Kidney capillary endothelial cell (primary cell): ENCODE results near the gene ERAP2.
"Not testable (repeated sequence)": the region's sequence is repeated elsewhere in the genome, so short reads cannot be mapped to it uniquely, and the experiment has no call there.

Source experiments
- DNase-seq: peaks from one replicate; pipeline ENCODE4 v3.0.0-alpha.2; 2018; ENCODE audit warnings: low spot score

ERAP2 gene

DNA sequence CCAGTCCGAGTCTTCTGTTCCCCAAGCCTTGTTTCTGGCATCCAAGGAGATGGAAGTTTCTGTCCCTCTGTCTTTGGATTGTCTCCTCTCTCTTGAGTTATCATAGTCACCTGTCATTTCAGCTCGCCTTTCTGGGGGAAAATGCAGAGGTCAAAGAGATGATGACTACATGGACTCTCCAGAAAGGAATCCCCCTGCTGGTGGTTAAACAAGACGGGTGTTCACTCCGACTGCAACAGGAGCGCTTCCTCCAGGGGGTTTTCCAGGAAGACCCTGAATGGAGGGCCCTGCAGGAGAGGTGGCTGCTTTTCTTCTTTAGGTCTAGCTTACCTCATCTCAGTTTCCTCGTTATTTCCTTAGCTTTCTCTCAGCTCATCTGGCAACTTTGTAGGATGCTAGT lies 25.1 kb downstream of the ERAP2 start:
- DNase-seq: no peak

DNA sequence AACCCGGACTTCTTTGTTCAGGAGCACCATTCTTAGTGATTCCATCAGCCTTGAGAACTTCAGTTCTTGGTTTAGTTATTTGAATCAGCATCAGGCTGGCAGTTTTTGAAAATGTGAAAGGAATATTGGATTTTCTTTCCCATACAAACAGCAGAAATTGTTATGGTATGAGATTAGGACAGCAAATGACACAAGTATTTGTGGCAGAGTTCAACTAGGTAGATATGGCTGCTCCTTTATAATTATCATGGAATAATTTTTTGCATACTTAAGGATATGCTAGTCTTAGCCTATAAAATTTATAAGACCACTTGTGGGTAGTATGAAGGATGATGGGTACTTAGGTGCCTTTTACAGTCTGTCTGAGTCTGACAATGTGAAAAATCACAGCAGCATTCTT lies 25.5 kb downstream of the ERAP2 start:
- DNase-seq: no peak

- no peak for DNase-seq
These were observed 26.6 kb downstream of the ERAP2 start for GRCh38 chr5:96902876-96903275.

DNA sequence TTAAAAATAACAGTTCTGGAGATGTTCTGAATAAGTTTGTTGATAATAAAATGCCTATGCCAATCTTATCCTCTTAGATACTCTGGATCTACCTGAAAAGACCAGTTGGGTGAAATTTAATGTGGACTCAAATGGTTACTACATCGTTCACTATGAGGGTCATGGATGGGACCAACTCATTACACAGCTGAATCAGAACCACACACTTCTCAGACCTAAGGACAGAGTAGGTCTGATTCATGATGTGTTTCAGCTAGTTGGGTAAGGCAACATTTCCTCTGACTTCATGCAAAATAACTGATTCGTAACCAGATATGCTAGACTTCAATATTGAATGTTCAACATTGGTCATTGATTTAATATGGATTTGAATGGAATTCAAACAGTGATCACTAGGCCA lies 27.0 kb downstream of the ERAP2 start:
- DNase-seq: no peak

- DNase-seq: no peak
These were observed 28.0 kb downstream of the ERAP2 start for GRCh38 chr5:96904054-96904931.

DNA sequence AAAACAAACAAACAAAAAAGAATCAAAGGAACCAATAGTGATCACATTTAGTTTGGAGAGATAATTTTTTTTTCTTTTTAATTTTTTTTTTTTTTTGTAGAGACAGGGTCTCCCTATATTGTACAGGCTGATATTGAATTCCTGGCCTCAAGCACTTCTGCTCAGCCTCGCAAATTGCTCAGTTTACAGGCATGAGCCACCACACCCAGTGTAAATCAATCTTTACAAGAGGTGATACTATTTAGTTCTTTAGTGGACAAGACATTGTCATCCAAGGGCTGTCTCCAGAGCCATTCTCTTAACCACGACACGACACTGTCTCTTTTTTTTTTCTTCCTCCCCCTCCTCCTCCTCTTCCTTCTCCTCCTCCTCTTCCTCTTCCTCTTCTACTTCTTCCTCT lies 29.6 kb downstream of the ERAP2 start:
- no peak for DNase-seq

- DNase-seq: no peak
These were observed 32.7 kb downstream of the ERAP2 start for GRCh38 chr5:96909003-96909402.

DNA sequence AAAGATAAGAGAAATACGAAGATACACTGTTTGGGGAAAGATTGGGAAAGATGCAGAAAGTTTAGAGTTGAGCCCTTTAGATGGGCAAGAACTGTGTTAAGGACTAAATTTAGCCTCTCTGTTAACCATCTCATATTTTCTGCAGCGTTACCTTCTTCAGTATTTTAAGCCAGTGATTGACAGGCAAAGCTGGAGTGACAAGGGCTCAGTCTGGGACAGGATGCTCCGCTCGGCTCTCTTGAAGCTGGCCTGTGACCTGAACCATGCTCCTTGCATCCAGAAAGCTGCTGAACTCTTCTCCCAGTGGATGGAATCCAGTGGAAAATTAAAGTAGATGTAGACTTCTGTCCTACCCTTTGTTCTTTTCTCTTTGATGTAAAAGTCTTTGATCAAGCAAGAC lies 33.1 kb downstream of the ERAP2 start:
- no peak for DNase-seq

- no peak for DNase-seq
These were observed 34.8 kb downstream of the ERAP2 start for GRCh38 chr5:96911139-96911538.

- DNase-seq: no peak
These were observed 36.9 kb downstream of the ERAP2 start for GRCh38 chr5:96913233-96913632.

GRCh38 chr5:96919754-96920197 lies 43.5 kb downstream of the ERAP2 start:
- no peak for DNase-seq

DNA sequence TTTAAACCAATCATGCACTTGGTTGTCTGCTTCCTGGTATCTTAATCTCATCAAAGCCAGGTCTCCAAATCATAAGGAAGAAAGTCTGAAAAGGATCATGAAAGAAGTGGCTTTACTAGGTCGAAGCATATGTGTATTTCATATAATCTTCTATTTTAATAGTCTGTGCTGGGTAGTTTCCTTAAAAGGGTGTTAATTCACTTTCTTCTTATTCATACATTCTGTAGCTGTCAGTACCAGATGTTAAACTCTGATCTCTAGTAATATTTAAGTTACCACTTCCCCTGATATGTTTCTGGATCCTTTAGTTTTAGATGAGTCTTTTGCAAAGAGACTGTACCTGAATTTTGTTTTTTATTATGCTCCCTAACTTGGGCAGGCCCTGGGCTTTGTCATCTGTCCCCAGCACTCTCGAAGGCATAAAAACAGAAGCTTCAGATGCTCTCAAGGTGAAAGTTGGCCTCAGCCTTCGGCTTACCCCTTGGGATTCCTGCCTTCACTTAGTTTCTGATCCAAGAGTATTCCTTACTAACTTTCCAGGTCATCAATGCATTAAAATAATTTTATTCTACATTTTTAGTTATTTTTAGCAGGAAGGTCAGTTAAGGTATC lies 44.5 kb downstream of the ERAP2 start:
- DNase-seq: no peak

DNA sequence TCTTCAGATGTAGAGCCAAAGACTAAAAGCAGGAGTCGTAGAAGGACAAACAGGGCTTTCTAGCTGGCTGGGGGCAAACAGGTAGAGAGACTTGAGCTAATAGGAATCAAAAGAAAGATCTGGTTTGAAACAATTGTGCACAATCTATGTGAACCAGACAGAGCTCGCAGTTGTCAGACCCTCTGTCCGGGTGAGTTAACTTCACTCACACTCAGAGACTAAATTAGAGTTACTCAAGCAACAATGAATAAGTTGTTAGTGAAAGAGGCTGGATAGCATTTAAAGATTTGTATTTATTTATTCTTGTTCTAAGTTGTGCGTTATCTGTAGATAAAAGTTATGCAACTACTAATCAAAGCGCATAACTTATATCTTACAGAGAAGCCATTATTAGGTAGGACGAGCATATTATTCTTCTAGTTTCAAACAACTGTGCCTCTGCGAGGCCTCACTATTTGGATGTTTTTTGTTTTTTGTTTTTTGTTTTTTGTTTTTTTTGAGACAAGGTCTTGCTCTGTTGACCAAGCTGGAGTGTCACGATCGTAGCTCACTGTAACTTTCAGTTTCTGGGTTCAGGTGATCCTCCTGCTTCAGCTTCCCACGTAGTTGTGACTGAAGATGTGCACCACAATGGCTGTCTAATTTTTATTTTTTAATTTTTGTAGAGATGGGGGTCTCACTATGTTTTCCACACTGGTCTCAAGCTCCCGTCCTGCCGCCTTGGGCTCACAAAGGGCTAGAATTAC lies 46.4 kb downstream of the ERAP2 start:
- no peak for DNase-seq

- DNase-seq: no peak
These were observed 47.7 kb downstream of the ERAP2 start for GRCh38 chr5:96924016-96924443.

- no peak for DNase-seq
These were observed 50.0 kb downstream of the ERAP2 start for GRCh38 chr5:96926276-96926675.

GRCh38 chr5:96927008-96927407 lies 50.7 kb downstream of the ERAP2 start:
- no peak for DNase-seq

GRCh38 chr5:96928931-96929708 lies 52.8 kb downstream of the ERAP2 start:
- DNase-seq: no peak

GRCh38 chr5:96930058-96930457 lies 53.8 kb downstream of the ERAP2 start:
- no peak for DNase-seq

DNA sequence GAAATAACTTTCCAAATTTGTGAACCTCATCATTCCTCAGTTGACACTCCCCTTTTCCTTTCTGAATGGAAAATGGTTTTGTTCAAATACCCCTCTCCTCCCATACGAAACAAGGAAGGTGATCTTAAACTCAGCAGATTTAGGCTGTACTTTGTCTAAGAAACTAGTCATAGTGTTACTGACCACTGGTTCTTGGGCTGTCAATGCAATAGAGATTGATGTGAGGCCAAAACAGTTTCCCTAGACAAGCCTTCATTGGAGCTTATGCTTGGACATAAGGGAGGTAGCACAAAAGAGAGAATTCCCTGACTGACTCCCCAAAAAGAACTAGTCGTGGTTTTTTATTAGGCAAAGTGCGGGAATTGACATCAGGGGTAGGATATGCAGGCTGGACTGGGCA lies 54.3 kb downstream of the ERAP2 start:
- DNase-seq: no peak

DNA sequence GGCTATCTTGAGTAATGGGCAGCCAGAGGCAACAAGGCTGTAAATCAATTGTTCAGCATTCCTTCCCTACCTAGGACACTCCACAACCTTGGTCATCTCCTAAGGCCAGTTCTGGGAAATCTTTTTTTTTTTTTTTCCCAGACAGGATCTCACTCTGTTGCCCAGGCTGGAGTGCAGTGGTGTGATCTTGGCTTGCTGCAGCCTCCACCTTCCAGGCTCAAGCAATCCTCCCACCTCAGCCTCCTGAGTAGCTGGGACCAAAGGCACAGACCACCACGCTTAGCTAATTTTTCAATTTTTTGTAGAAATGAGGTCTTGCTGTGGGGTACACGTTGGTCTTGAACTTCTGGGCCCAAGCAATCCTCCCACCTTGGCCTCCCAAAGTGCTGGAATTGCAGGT lies 54.7 kb downstream of the ERAP2 start:
- DNase-seq: not testable (repeated sequence)

GRCh38 chr5:96931605-96932004 lies 55.3 kb downstream of the ERAP2 start:
- DNase-seq: no peak

GRCh38 chr5:96932026-96932425 lies 55.7 kb downstream of the ERAP2 start:
- no peak for DNase-seq
